ENCODE data around the gene HDHD3.
"Not testable (repeated sequence)": the region's sequence is repeated elsewhere in the genome, so short reads cannot be mapped to it uniquely, and the experiment has no call there.

The HDHD3 gene

GRCh38 chr9:113388833-113389232 lies 12.0 kb upstream of the HDHD3 start:
- no peak for DNase-seq

GRCh38 chr9:113387560-113388230 lies 10.9 kb upstream of the HDHD3 start:
- no peak for DNase-seq

GRCh38 chr9:113386571-113387393 lies 10.0 kb upstream of the HDHD3 start:
- no peak for DNase-seq

- no peak for DNase-seq
Observed at GRCh38 chr9:113381909-113382411, 5.2 kb upstream of the HDHD3 start.

GRCh38 chr9:113381441-113381840 lies 4.7 kb upstream of the HDHD3 start:
- not testable (repeated sequence) for DNase-seq

- no peak for DNase-seq
Observed at GRCh38 chr9:113380869-113381378, 4.1 kb upstream of the HDHD3 start.

- DNase-seq = not testable (repeated sequence)
Observed at GRCh38 chr9:113379829-113380210, 3.0 kb upstream of the HDHD3 start.

- not testable (repeated sequence) for DNase-seq
Observed at GRCh38 chr9:113379094-113379828, 2.5 kb upstream of the HDHD3 start.

- no peak for DNase-seq
Observed at GRCh38 chr9:113375057-113376023, 1.4 kb downstream of the HDHD3 start.

- DNase-seq = no peak
Observed at GRCh38 chr9:113373676-113374392, 3.0 kb downstream of the HDHD3 start.

- no peak for DNase-seq
Observed at GRCh38 chr9:113373256-113373655, 3.5 kb downstream of the HDHD3 start.

GRCh38 chr9:113372059-113372458 lies 4.7 kb downstream of the HDHD3 start:
- no peak for DNase-seq

GRCh38 chr9:113370806-113371325 lies 5.9 kb downstream of the HDHD3 start:
- no peak for DNase-seq

GRCh38 chr9:113369855-113370140 lies 7.0 kb downstream of the HDHD3 start:
- DNase-seq = no peak

- no peak for DNase-seq
Observed at GRCh38 chr9:113368982-113369854, 7.6 kb downstream of the HDHD3 start.

GRCh38 chr9:113368348-113368981 lies 8.3 kb downstream of the HDHD3 start:
- no peak for DNase-seq

GRCh38 chr9:113365652-113366051 lies 11.1 kb downstream of the HDHD3 start:
- not testable (repeated sequence) for DNase-seq

GRCh38 chr9:113364951-113365350 lies 11.8 kb downstream of the HDHD3 start:
- DNase-seq = no peak

GRCh38 chr9:113363336-113363735 lies 13.4 kb downstream of the HDHD3 start:
- no peak for DNase-seq

Measured in stimulated activated CD4-positive, alpha-beta T cell treated with anti-CD3 and anti-CD28 coated beads, Interleukin-4, amount 100 ng/mL, for 1 hour (primary cell).